Stomach (tissue), 4 donors: ENCODE measurements around the gene TAF12.

Experiments used
- CTCF ChIP-seq, 7 experiments: fragments of 450-650 bp in 4 of 7; fragments of 200-600 bp in 3 of 7; sonication (generic) in 3 of 7; IDR thresholded peaks; one replicate each; pipeline ENCODE4 v1.5.1; 2016 to 2019; ENCODE audit warnings: antibody characterized with exemption in 7 of 7, control low read depth in 2 of 7, mild to moderate bottlenecking in 1 of 7
- POLR2A ChIP-seq, 4 donors: fragments of 450-650 bp; IDR thresholded peaks; one replicate each; pipeline ENCODE4 v1.6.1; 2016; ENCODE audit warnings: antibody characterized with exemption in 4 of 4, control low read depth in 2 of 4, mild to moderate bottlenecking in 1 of 4, moderate library complexity in 1 of 4

DNA sequence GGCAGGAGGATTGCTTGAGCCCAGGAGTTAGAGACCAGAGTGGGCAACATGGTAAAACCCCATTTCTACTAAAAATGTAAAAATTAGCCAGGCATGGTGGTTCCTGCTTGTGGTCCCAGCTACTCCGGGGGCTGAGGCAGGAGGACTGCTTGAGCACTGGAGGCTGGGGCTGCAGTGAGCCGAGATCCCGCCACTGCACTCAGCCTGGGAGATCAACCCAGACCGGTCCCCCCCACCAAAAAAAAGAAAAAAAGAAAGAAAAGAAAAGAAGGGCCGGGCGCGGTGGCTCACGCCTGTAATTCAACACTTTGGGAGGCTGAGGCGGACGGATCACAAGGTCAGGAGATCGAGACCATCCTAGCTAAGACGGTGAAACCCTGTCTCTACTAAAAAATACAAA, 23.9 kb upstream of the TAF12 start:
- TF ChIP-seq CTCF (IDR thresholded peaks at IDR 0.05): no peak
- TF ChIP-seq POLR2A (IDR thresholded peaks at IDR 0.05): no peak
